Central memory CD4-positive, alpha-beta T cell (primary cell): ENCODE results near the gene TNFRSF21.

Experiments
- DNase-seq: peaks from one replicate; pipeline ENCODE4 v3.0.0; 2022

Gene TNFRSF21

GRCh38 chr6:47203938-47204611, 105.6 kb downstream of the TNFRSF21 start:
- DNase-seq: no peak

- no peak for DNase-seq
Measured at GRCh38 chr6:47203266-47203937, 106.3 kb downstream of the TNFRSF21 start.

- no peak for DNase-seq
Measured at GRCh38 chr6:47202644-47203205, 107.0 kb downstream of the TNFRSF21 start.

GRCh38 chr6:47200536-47201334, 109.0 kb downstream of the TNFRSF21 start:
- DNase-seq: no peak

- no peak for DNase-seq
Measured at GRCh38 chr6:47197682-47198640, 111.7 kb downstream of the TNFRSF21 start.

GRCh38 chr6:47196113-47196512, 113.6 kb downstream of the TNFRSF21 start:
- no peak for DNase-seq

GRCh38 chr6:47195011-47195650, 114.6 kb downstream of the TNFRSF21 start:
- DNase-seq: no peak

GRCh38 chr6:47188588-47189021, 121.1 kb downstream of the TNFRSF21 start:
- no peak for DNase-seq

- no peak for DNase-seq
Measured at GRCh38 chr6:47187893-47188587, 121.7 kb downstream of the TNFRSF21 start.

GRCh38 chr6:47187113-47187512, 122.6 kb downstream of the TNFRSF21 start:
- no peak for DNase-seq

GRCh38 chr6:47182291-47182957, 127.3 kb downstream of the TNFRSF21 start:
- DNase-seq: no peak

GRCh38 chr6:47181681-47182080, 128.0 kb downstream of the TNFRSF21 start:
- DNase-seq: no peak
